ENCODE measurements around the gene CENPF.
"Not testable (repeated sequence)": the region's sequence is repeated elsewhere in the genome, so short reads cannot be mapped to it uniquely, and the experiment has no call there.

DNA sequence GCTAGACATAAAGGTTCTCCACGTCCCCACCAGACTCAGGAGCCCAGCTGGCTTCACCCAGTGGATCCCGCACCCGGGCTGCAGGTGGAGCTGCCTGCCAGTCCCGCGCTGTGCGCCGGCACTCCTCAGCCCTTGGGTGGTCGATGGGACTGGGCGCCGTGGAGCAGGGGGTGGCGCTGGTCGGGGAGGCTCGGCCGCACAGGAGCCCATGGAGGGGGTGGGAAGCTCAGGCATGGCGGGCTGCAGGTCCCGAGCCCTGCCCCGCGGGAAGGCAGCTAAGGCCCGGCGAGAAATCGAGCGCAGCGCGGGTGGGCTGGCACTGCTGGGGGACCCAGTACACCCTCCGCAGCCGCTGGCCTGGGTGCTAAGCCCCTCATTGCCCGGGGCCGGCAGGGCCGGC is 70.0 kb downstream of the CENPF start:
- TF ChIP-seq, protein P1, sequence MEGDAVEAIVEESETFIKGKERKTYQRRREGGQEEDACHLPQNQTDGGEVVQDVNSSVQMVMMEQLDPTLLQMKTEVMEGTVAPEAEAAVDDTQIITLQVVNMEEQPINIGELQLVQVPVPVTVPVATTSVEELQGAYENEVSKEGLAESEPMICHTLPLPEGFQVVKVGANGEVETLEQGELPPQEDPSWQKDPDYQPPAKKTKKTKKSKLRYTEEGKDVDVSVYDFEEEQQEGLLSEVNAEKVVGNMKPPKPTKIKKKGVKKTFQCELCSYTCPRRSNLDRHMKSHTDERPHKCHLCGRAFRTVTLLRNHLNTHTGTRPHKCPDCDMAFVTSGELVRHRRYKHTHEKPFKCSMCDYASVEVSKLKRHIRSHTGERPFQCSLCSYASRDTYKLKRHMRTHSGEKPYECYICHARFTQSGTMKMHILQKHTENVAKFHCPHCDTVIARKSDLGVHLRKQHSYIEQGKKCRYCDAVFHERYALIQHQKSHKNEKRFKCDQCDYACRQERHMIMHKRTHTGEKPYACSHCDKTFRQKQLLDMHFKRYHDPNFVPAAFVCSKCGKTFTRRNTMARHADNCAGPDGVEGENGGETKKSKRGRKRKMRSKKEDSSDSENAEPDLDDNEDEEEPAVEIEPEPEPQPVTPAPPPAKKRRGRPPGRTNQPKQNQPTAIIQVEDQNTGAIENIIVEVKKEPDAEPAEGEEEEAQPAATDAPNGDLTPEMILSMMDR (IDR thresholded peaks at IDR 0.05) = not testable (repeated sequence)
- TF ChIP-seq POLR2AphosphoS5 (IDR thresholded peaks at IDR 0.05) = not testable (repeated sequence)

Measured in prostate gland (tissue), 2 donors.